Stimulated activated naive CD8-positive, alpha-beta T cell treated with anti-CD3 and anti-CD28 coated beads, Interleukin-15, amount 100 ng/mL, for 72 hours (primary cell): ENCODE measurements around the gene BDKRB2.

Source experiments
- ATAC-seq: fragments of 150-1000 bp; cut with Tn5 transposase; 2 replicates; pipeline ENCODE4 v1.10.0; 2021; ENCODE audit warnings: mild to moderate bottlenecking, moderate library complexity
- DNase-seq, 2 donors: peaks; one replicate each; pipeline ENCODE4 v3.0.0; 2021 to 2022
- H3K27ac Mint-ChIP-seq, 2 donors: one replicate each; pipeline ENCODE4 v1.8.0; 2022; ENCODE audit warnings: mild to moderate bottlenecking in 2 of 2, mixed read lengths in 2 of 2, moderate library complexity in 2 of 2
- H3K27me3 Mint-ChIP-seq: one replicate; pipeline ENCODE4 v1.8.0; 2022; ENCODE audit warnings: mixed read lengths
- H3K4me1 Mint-ChIP-seq: one replicate; pipeline ENCODE4 v1.8.0; 2022; ENCODE audit warnings: mild to moderate bottlenecking, mixed read lengths
- H3K4me3 Mint-ChIP-seq, 2 donors: one replicate each; pipeline ENCODE4 v1.8.0; 2022; ENCODE audit warnings: mild to moderate bottlenecking in 2 of 2, mixed read lengths in 2 of 2, moderate library complexity in 1 of 2
- H3K9me3 Mint-ChIP-seq, 2 donors: one replicate each; pipeline ENCODE4 v1.8.0; 2022; ENCODE audit warnings: mixed read lengths in 2 of 2

The BDKRB2 gene

DNA sequence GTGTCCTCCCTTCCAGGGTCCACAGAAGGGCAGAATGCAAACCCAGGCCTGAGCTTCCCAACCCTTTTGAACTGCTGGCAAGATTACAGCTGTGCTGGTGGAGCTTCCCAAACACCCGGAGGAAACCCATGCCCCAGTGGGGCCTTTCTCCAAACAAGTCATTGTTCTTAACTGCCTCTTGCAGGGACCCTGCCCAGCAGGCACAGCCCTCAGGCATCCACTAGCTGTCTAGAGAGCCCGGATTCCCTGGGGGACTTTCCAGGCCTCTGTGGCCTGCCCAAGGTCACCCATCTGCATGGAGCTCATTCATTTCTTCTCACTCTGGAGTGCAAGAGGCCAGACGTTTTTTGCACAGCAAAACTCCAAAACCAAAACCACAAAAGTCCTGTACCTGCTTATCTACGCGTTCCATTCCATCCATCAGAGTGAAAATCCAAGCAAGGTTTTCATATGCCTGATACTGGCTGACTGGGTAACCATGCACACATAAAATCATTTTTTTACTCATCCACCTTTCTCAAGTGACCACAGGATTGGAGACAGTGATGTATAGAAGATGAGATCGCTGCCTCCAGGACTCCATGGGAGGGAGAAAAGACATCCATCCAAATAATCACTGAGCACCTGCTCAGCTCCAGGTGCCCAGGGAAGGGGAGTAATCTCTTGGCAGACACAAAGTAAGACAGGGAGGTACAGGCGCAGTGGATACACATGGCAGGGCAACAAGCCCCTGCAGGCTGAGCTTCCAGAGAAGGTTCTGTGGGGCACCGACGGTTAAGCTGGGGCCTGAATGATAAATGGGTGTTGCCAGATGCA is 17.2 kb upstream of the BDKRB2 start:
- ATAC-seq (no peak), DNase-seq (no peak)
- H3K4me3 Mint-ChIP-seq = no peak overlapping the region
- H3K4me1 Mint-ChIP-seq = peaks cover 12% of the 10 kb centered on the region
- H3K27ac Mint-ChIP-seq = no peak overlapping the region
- no peaks in the 10 kb centered on the region for H3K9me3 Mint-ChIP-seq
- H3K27me3 Mint-ChIP-seq = peaks cover 57% of the 10 kb centered on the region

DNA sequence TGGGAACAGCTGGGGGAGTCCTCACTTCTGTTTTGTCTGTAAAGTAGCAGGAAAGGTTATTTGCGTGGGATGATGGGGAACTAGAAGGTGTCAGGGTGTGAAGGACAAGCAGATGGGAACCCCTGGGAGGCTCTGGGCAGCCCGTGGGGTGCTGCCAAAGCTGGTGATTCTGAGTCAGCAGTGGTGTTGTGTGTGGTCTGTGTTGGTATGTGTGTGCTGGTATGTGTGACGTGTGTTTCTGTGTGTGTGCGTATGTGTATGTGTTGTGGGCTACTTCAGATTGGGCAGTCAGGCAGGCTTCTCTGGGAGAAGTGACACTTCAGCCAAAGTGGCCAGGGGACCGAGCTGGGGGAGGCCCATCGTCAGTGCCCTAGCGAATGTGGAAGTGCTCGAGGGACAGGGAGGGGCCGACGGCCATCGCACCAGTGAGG is 15.3 kb upstream of the BDKRB2 start:
- DNase-seq (no peak), ATAC-seq (peak; percentile 40)
- Mint-ChIP-seq H3K4me3 (no peak overlapping the region), H3K4me1 (peaks cover 12% of the 10 kb centered on the region), H3K27ac (peak overlapping the region in 1 of 2 donors; percentile 48), H3K9me3 (no peaks in the 10 kb centered on the region), H3K27me3 (peaks cover 69% of the 10 kb centered on the region)

GRCh38 chr14:96191353-96191752 is 13.3 kb upstream of the BDKRB2 start:
- Mint-ChIP-seq H3K4me3 (no peak overlapping the region), H3K27ac (no peak overlapping the region), H3K4me1 (peaks cover 12% of the 10 kb centered on the region), H3K9me3 (peaks cover 7% of the 10 kb centered on the region in 2 donors), H3K27me3 (peaks cover 74% of the 10 kb centered on the region)
- ATAC-seq (no peak), DNase-seq (no peak)

- Mint-ChIP-seq H3K4me1 (peaks cover 12% of the 10 kb centered on the region), H3K27ac (no peak overlapping the region), H3K4me3 (no peak overlapping the region), H3K27me3 (peaks cover 68% of the 10 kb centered on the region), H3K9me3 (peaks cover 7 to 8% of the 10 kb centered on the region in 2 donors)
- ATAC-seq (no peak), DNase-seq (no peak)
These were observed 12.7 kb upstream of the BDKRB2 start for GRCh38 chr14:96191841-96192462.

GRCh38 chr14:96192975-96193805 is 11.4 kb upstream of the BDKRB2 start:
- peaks cover 7 to 8% of the 10 kb centered on the region in 2 donors for H3K9me3 Mint-ChIP-seq
- ATAC-seq (no peak), DNase-seq (no peak)
- H3K27me3 Mint-ChIP-seq = peaks cover 58% of the 10 kb centered on the region
- no peak overlapping the region for H3K4me3 Mint-ChIP-seq
- no peak overlapping the region for H3K27ac Mint-ChIP-seq
- peaks cover 12% of the 10 kb centered on the region for H3K4me1 Mint-ChIP-seq

GRCh38 chr14:96194262-96194656 is 10.4 kb upstream of the BDKRB2 start:
- peak overlapping the region in 1 of 2 donors; percentile 46 for H3K27ac Mint-ChIP-seq
- DNase-seq (no peak), ATAC-seq (no peak)
- H3K4me3 Mint-ChIP-seq = no peak overlapping the region
- peaks cover 7 to 8% of the 10 kb centered on the region in 2 donors for H3K9me3 Mint-ChIP-seq
- peaks cover 50% of the 10 kb centered on the region for H3K27me3 Mint-ChIP-seq
- peaks cover 12% of the 10 kb centered on the region for H3K4me1 Mint-ChIP-seq

GRCh38 chr14:96194657-96195431 is 9.8 kb upstream of the BDKRB2 start:
- Mint-ChIP-seq H3K4me1 (peaks cover 8% of the 10 kb centered on the region), H3K27ac (no peak overlapping the region), H3K4me3 (no peak overlapping the region), H3K9me3 (peaks cover 7 to 8% of the 10 kb centered on the region in 2 donors), H3K27me3 (peaks cover 44% of the 10 kb centered on the region)
- ATAC-seq = no peak
- DNase-seq = no peak

- peaks cover 7 to 8% of the 10 kb centered on the region in 2 donors for H3K9me3 Mint-ChIP-seq
- peaks cover 8% of the 10 kb centered on the region for H3K4me1 Mint-ChIP-seq
- H3K4me3 Mint-ChIP-seq = no peak overlapping the region
- DNase-seq (no peak), ATAC-seq (no peak)
- H3K27ac Mint-ChIP-seq = no peak overlapping the region
- peaks cover 37% of the 10 kb centered on the region for H3K27me3 Mint-ChIP-seq
These were observed 9.1 kb upstream of the BDKRB2 start for GRCh38 chr14:96195441-96196081.

DNA sequence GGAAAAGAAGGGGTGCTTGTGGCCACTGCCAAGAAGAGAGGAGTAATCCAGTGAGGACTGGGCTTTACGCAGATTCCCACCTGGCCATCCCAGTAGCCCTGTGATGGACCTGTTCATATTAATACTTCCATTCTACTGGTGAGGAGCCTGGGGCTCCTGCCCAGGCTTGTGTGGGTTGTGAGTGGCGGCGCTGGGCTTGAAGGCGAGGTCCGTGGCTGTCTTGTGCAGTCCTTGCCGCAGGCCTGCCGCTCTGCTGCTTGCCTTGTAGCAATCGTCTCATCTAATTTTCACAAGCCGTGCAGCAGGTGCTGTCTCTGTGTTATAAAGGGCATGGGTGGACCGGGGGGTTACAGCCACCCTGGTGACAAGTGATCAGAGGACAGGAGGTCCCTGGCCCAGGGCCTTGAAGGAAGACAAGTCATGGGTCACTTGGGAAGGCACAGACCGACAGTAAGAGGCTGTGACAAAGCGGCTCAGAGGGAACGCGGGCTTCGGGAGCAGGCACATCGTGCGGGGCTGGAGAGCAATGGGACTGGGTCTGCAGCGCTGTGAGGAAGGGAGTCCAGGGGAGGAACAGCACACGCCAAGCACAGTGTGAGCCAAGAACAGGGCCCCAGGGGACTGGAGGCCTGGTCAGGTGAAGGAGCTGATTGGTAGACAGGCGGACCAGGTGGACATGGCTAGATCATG is 7.3 kb upstream of the BDKRB2 start:
- H3K4me1 Mint-ChIP-seq = peaks cover 8% of the 10 kb centered on the region
- ATAC-seq (no peak), DNase-seq (no peak)
- H3K27me3 Mint-ChIP-seq = peaks cover 35% of the 10 kb centered on the region
- peaks cover 7 to 8% of the 10 kb centered on the region in 2 donors for H3K9me3 Mint-ChIP-seq
- H3K4me3 Mint-ChIP-seq = no peak overlapping the region
- peak overlapping the region in 1 of 2 donors; percentile 45 for H3K27ac Mint-ChIP-seq

GRCh38 chr14:96197969-96198368 is 6.7 kb upstream of the BDKRB2 start:
- DNase-seq (no peak), ATAC-seq (no peak)
- Mint-ChIP-seq H3K27ac (no peak overlapping the region), H3K4me3 (no peak overlapping the region), H3K4me1 (peaks cover 8% of the 10 kb centered on the region), H3K27me3 (peaks cover 33% of the 10 kb centered on the region), H3K9me3 (peaks cover 7 to 8% of the 10 kb centered on the region in 2 donors)

DNA sequence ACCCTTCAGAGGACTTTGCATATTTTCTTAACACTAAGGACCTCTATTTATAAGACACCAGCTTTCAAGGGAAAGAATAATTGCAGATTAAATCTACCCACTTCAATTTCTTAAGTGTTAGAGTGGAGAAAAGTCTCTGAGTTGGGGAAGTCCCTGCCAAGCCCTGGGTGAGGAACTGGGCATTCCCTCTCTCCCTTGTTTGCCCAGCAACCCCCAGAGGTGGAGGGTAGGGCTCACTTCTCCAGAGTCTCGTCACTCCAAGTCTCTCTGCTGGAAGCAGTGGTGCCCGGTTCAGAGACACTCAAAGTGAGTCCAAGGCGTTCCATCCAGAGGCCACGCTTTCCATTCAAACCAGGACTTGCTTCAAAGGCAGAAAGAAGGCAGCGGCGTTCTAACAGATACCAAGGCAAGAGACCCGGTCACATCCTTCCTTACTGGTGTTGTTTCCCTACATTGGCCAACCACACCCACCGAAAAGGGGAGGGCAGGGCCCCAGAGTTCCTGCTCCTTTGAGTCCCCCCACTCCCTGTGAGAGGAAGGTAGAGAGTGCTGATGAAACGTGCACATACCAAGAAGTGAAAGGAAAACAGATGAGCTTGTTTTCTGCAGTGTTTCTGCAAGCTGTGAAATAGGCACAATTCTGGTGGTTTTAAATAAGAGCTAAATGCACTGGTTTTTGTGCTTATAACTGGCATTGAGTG is 6.1 kb upstream of the BDKRB2 start:
- ATAC-seq = peak; percentile 50
- H3K4me3 Mint-ChIP-seq = peak overlapping the region; percentile 59 to 70
- H3K27ac Mint-ChIP-seq = peak overlapping the region; percentile 84 to 88

DNA sequence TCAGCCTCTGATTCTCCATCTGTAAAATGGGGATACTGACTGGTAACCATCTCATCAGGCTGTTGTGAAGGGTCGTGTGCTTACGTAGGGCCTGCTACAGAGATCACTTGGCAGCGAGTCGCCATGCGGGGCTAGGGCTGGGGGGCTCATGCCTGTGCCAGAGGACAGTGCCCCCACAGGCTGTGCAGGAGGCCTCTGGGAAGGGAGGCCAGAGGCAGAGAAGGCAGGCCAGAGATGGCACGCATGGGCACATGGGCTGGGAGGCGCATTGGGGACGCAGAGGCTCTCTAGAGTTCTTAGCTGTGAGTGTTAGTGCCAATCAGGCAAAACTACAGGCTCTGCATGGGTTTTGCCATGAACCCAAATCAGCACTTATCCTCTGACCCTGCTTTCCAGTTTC is 3.5 kb upstream of the BDKRB2 start:
- ATAC-seq = no peak
- Mint-ChIP-seq H3K9me3 (peaks cover 0 to 3% of the 10 kb centered on the region in 2 donors), H3K27ac (no peak overlapping the region), H3K4me1 (peaks cover 24% of the 10 kb centered on the region), H3K27me3 (peaks cover 51% of the 10 kb centered on the region), H3K4me3 (no peak overlapping the region)
- DNase-seq = no peak

More for the DNA sequence above, 6.1 kb upstream of the BDKRB2 start:
- Mint-ChIP-seq H3K4me1 (peaks cover 8% of the 10 kb centered on the region), H3K27me3 (peaks cover 39% of the 10 kb centered on the region), H3K9me3 (peaks cover 7 to 8% of the 10 kb centered on the region in 2 donors)
- DNase-seq = no peak

DNA sequence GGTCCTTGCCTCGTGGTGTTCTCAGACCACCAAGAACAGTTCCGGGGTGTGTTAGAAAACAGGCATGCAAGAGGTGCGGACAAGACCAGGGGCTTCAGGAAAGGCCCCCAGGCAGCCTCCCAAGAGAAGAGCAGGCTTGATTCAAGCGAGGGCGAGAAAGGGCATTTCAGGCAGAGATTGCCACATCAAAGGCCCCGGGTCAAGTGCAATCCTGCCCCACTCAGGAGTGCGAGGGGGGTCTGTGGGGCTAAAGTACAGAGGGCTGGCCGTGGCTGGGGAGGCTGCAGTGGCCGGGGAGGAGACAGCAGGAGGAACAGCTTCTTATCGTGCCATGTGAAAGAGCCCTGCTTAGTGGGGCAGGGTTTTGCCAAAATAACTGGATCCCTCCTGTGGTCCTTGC is 2.7 kb upstream of the BDKRB2 start:
- H3K27me3 Mint-ChIP-seq = peaks cover 53% of the 10 kb centered on the region
- H3K4me3 Mint-ChIP-seq = no peak overlapping the region
- DNase-seq (no peak), ATAC-seq (no peak)
- H3K9me3 Mint-ChIP-seq = no peaks in the 10 kb centered on the region
- H3K4me1 Mint-ChIP-seq = peaks cover 24% of the 10 kb centered on the region
- peak overlapping the region in 1 of 2 donors; percentile 9 for H3K27ac Mint-ChIP-seq
